HG02973 (cell line): ENCODE results near the gene PUM1.

Source experiments
- ATAC-seq: cut with Tn5 transposase; IDR thresholded peaks from one replicate; pipeline ENCODE4 v1.9.1; 2021; ENCODE audit warnings: moderate library complexity; ENCODE audit not compliant: unreplicated experiment

PUM1 gene

DNA sequence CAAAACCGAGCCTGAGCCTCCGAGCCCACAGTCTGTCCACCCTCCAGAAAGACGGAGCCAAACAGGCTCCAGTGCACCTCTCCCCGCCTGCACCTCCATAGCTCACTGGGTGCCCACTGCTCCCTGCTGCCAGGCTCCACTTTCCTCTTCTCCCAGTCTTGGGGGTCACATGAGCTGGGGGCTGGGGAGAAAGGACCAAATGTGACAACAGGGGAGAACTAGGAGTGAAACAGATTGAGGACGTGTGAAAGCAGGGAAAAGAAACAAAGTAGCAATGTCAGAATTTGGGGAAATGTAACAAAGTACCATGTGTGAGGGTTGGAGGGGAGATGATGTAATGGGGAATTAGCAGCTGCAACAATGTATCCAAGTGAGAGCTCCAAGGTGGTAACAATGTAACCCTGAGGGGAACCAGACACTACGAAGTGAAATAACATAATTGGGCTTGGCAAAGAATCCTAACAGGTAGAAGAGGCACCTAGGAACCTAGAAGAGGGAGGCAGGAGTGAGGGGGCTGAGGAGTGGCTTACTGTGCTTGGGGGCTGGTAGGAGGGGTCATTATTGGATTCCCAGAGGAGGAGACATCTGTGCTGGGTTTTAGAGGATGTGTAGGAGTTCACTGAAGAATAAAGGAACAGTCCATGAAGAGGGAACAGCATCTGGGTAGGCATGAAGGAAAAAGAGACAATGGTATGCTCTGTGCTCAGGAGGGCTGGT is 169.4 kb downstream of the PUM1 start:
- no peak for ATAC-seq

- ATAC-seq, result no peak
Measured at GRCh38 chr1:30895382-30895943, 170.1 kb downstream of the PUM1 start.

- no peak for ATAC-seq
Measured at GRCh38 chr1:30894508-30894973, 171.0 kb downstream of the PUM1 start.

DNA sequence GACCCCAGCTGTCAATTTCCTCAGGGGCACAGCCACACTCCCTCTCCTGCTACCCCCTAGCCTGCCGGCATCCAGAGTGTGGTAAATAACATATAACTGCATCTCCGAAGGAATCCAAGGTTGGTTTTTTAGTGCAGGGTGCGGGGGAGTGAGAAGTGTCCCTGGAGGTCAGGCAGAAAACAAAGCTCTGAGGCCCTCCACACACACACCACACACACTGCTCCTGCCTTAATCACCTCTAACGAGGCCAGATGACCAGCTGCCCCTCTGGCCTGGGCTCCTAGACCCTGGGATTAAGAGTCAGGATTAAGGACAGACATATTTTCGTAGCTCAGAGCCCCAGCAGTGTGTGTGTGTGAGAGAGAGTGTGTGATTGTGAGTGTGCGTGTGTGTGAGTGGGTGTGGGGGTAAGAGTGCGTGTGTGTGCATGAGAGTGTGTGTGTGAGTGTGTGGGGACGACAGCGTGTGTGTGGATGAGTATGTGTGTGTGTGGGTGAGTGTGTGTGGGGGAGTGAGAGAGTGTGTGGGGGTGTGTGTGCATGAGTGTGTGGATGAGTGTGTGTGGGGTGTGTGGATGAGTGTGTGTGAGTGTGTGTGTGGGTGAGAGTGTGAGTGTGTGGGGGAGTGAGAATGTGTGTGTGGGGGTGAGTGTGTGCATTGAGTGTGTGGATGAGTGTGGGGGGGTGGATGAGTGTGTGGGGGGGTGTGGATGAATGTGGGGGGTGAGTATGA is 171.6 kb downstream of the PUM1 start:
- no peak for ATAC-seq

GRCh38 chr1:30892671-30893073 is 172.8 kb downstream of the PUM1 start:
- ATAC-seq, result no peak

- ATAC-seq, result no peak
Measured at GRCh38 chr1:30891227-30891552, 174.3 kb downstream of the PUM1 start.

DNA sequence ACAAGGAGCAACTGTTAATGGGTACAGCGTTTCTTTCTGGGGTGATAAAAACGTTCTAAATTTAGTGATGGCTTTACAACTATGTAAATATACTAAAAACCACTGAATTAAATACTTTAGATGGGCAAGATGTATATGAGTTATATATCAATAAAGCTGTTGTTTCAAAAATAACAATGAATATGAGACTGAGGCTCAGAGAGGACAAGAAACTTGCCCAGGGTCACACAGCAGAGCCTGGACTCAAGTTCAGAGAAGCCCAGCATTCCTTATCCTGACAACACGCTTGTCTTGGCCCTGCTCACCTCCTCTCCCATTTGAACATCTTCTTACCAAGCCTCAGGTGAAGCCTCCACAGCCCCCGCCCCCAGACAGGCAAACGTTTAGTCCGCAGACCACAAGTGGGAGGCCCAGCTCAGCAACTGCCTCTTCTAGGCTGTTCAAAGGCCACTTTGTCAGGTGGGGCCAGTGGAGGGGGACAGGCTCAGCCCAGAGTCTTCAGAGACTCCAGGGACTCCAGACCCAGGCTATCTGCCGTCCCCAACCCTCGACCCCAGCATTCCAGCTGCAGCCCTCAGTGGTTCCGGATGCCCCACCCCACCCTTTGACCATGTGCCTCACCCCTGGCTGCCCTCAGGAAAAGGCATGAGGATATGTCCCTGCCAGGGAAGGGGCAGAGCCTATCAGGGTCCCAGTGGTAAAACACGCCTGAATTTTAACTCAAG is 174.9 kb downstream of the PUM1 start:
- no peak for ATAC-seq

DNA sequence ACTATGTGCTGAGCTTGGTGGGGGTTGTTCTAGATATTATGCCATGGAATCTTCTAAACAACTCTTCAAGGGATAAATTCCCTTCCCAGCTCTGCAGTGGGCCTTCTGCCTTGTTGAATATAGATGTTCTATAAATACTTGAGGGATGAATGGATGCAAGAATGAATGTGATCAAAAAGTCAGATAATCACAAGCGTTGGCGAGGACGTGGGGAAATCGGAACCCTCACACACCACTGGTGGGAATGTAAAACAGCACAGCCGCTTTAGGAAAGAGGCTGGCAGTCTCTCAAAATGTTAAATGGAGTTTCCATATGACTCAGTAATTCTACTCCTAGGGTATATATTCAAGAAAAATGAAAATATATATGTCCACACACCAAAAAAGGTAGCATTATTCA is 176.0 kb downstream of the PUM1 start:
- ATAC-seq, result no peak

GRCh38 chr1:30888975-30889374 is 176.5 kb downstream of the PUM1 start:
- ATAC-seq, result no peak

GRCh38 chr1:30888391-30888790 is 177.1 kb downstream of the PUM1 start:
- ATAC-seq, result no peak

- no peak for ATAC-seq
Measured at GRCh38 chr1:30887485-30888315, 177.8 kb downstream of the PUM1 start.

GRCh38 chr1:30886710-30887428 is 178.6 kb downstream of the PUM1 start:
- no peak for ATAC-seq

DNA sequence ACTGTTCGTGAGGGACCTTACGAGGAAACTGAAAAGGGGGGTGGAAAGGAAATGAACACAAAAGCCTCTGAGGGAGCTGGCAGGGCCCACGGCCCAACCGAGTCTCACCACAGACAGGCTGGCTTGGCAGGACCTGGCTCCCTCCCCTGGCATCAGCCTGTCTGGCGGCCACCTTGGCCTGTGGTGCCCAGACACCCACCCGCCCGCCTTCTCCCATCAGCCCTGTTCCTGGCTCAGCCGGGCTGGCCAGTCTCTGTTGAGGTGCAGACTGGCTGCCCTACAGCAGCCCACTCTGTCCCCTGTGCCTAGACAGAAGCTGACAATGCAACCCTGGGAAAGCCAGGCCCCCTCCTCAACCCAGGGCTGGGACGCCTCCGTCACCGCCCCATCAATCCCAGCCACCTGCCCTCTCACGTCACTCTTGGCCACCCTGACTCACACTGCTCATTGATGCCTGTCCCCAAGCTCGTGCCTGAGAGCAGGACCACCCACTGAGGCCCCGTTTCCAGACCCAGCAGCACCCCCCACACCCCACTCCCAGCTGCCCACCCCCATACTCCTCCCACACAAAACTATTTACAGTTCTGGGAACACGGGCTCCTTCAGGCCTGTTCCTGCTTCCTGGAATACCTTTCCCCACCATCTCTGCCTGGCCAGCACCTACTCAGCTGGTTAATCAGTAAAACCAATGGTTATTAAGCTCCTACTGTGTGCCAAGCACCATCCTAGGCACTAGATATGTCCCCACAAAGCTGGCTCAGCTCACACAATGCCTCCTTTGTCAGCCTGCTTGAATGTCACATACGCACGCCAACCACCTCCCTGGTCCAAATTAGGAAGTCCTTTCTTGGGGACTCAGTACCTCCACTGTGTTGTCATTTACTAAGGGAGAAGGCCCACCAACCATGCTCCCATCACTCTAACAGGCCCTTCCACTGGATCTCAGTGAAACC is 179.7 kb downstream of the PUM1 start:
- ATAC-seq, result no peak

GRCh38 chr1:30884723-30885122 is 180.8 kb downstream of the PUM1 start:
- ATAC-seq, result no peak

DNA sequence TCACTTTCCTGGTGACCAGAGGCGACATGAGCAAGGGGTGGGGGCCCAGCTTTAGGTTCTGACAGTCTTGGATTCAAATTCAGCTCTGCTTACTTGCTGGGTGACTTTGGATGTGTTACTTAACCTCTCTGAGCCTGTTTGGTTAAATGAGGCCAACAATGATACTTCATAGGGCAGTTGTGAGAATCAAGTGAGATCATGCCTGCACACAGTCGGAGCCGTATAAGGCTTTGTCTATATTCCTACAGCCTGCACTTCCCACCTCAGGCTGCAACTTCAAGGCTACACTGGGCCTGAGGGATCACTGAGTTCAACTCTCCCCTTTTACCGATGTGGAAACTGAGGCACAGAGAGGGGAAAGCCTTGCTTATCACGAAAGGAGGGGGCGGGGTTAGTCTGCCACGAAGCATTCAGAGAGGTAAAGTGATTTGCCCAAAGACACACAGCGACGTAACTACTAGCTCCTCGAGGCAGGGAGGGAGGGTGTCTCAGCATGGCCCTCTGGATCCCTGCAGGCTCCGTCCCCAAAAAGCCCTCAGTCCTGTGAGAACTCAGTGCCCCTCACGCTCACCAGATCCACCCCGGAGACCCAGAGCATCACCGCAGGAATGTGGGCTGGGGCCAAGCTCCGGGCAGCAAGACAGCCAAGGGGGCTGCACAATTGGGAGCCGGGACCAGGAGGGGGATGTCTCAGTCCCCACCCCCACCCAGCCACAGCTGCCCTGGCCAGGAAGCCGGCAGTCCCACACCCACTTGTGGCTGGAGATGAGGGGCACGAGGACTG is 181.9 kb downstream of the PUM1 start:
- no peak for ATAC-seq

DNA sequence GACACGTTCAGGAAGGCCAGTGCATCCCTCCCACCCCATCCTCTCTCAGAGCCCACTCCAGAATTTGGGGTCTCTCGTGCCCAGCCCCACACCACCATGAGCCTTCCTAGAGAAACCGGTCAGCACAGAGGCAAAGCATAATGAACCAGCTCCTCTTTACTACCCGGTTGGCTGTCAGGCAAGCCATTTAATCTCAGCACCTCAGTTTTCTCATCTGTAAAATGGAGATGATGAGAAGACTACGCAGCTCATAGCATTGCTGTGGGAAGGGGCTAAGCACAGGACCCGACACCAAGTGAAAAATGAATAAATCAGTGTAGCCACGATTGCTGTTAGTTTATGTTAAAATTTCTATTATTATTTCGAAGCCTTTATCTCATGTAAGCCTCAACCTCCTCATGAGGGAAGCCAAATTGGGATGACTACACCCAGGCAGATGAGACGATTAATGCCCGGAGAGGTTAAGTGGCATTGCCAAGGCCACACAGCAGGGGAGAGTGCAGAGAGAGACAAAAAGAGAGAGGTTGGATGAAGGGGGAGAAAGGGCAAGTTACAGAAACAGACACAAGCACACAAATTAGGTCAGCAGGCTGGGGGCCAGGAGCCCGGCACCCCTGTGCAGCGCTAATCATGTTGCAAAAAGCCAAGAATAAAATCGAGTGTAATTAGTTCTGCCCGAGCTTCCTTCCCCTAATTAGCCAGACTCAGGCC is 182.7 kb downstream of the PUM1 start:
- ATAC-seq, result no peak
